Astrocyte (in vitro differentiated cells and primary cell): ENCODE measurements around the gene SPPL3. TPM values are rescaled to one million over a fixed set of nuclear protein-coding genes. Genes with fewer than 3 reads are reported as not detected.

Experiments used
- DNase-seq: peaks from one replicate; pipeline ENCODE4 v3.0.0-alpha.2; 2010; ENCODE audit warnings: low read depth
- FAIRE-seq: peaks from 2 replicates; lab custom pipeline; 2011; peaks lifted over from hg19 to GRCh38; lab: Jason Lieb, UNC
- H2AFZ ChIP-seq: 2 replicates; pipeline ENCODE4 v1.6.0; 2012; ENCODE audit warnings: low read depth, low read length, inconsistent platforms
- H3K27ac ChIP-seq: 2 replicates; pipeline ENCODE4 v1.5.1; 2011; ENCODE audit warnings: low read depth, low read length, inconsistent platforms
- H3K27me3 ChIP-seq: 2 replicates; pipeline ENCODE4 v1.6.0; 2011; ENCODE audit warnings: low read length, inconsistent platforms; ENCODE audit not compliant: insufficient read depth
- H3K36me3 ChIP-seq: 2 replicates; pipeline ENCODE4 v1.5.1; 2011; ENCODE audit warnings: low read length, inconsistent platforms; ENCODE audit not compliant: insufficient read depth
- H3K4me1 ChIP-seq: 2 replicates; pipeline ENCODE4 v1.5.1; 2011; ENCODE audit warnings: low read length, inconsistent platforms; ENCODE audit not compliant: insufficient read depth
- H3K4me2 ChIP-seq: 2 replicates; pipeline ENCODE4 v1.6.0; 2012; ENCODE audit warnings: low read length, inconsistent platforms
- H3K4me3 ChIP-seq: 2 replicates; pipeline ENCODE4 v1.5.1; 2011; ENCODE audit warnings: low read depth, mild to moderate bottlenecking, low read length, inconsistent platforms; ENCODE audit not compliant: insufficient read depth
- H3K79me2 ChIP-seq: 2 replicates; pipeline ENCODE4 v1.6.0; 2012; ENCODE audit warnings: mild to moderate bottlenecking, low read length, inconsistent platforms; ENCODE audit not compliant: insufficient read depth
- H3K9ac ChIP-seq: 2 replicates; pipeline ENCODE4 v1.6.0; 2012; ENCODE audit warnings: mild to moderate bottlenecking, low read length, inconsistent platforms
- H3K9me3 ChIP-seq: 2 replicates; pipeline ENCODE4 v1.5.1; 2012; ENCODE audit warnings: low read depth, mild to moderate bottlenecking, low read length, inconsistent platforms; ENCODE audit not compliant: insufficient read depth
- H4K20me1 ChIP-seq: 2 replicates; pipeline ENCODE4 v1.6.0; 2012; ENCODE audit warnings: low read length, inconsistent platforms; ENCODE audit not compliant: insufficient read depth
- H3K27ac Mint-ChIP-seq: one replicate; pipeline ENCODE4 v1.8.0; 2021; ENCODE audit warnings: mild to moderate bottlenecking, mixed read lengths; ENCODE audit not compliant: unreplicated experiment
- H3K27me3 Mint-ChIP-seq: one replicate; pipeline ENCODE4 v1.8.0; 2021; ENCODE audit warnings: low read depth, mixed read lengths; ENCODE audit not compliant: unreplicated experiment
- H3K36me3 Mint-ChIP-seq: one replicate; pipeline ENCODE4 v1.8.0; 2021; ENCODE audit warnings: low read depth, mixed read lengths; ENCODE audit not compliant: unreplicated experiment
- H3K4me1 Mint-ChIP-seq: one replicate; pipeline ENCODE4 v1.8.0; 2021; ENCODE audit warnings: low read depth, mixed read lengths; ENCODE audit not compliant: unreplicated experiment
- H3K4me3 Mint-ChIP-seq: one replicate; pipeline ENCODE4 v1.8.0; 2021; ENCODE audit warnings: mild to moderate bottlenecking, moderate library complexity, mixed read lengths; ENCODE audit not compliant: unreplicated experiment
- H3K9me3 Mint-ChIP-seq: one replicate; pipeline ENCODE4 v1.8.0; 2021; ENCODE audit warnings: mild to moderate bottlenecking, mixed read lengths; ENCODE audit not compliant: unreplicated experiment
- EZH2 ChIP-seq: IDR thresholded peaks from 2 replicates; pipeline ENCODE4 v1.6.1; 2012; ENCODE audit warnings: mild to moderate bottlenecking, low read length, inconsistent platforms; ENCODE audit not compliant: insufficient read depth
- total RNA-seq: library from RNA; stranded (reverse); gene quantifications from 2 replicates; pipeline ENCODE4 v1.2.1, GENCODE V29; 2021
- TF ChIP-seq, protein P1 (sequence below): IDR thresholded peaks from 2 replicates; pipeline ENCODE4 v1.5.1; 2011; ENCODE audit warnings: low read depth, mild to moderate bottlenecking, inconsistent platforms, low read length, moderate library complexity; ENCODE audit not compliant: insufficient read depth

SPPL3 gene
- total RNA-seq, 1 donor from 2014 or later, result 48.3 TPM

DNA sequence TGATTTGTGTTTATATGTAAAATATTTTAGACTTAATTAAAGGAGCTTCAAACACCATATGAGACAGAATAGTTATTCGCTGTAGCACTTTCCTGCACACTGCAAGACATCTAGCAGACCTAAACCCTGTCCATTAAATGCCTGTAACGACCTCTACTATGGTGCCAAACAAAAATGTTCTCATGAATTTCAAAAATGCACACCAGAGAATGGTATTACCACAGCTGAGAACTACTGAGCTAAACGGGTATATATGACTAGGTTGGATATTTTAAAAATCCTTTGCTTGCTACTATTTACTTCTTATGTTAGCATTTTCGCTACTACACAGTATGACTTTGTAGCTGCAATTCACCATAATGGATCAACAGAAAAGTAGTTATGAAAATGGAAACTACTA is 34.8 kb downstream of the SPPL3 start:
- no peak overlapping the region for H3K4me3 Mint-ChIP-seq
- no peaks in the 10 kb centered on the region for H3K27me3 Mint-ChIP-seq
- H3K4me2 ChIP-seq, result no peak overlapping the region
- no peak overlapping the region for H3K9ac ChIP-seq
- H3K4me1 Mint-ChIP-seq, result no peaks in the 10 kb centered on the region
- H3K27ac ChIP-seq, result no peak overlapping the region
- no peak overlapping the region for H3K27ac Mint-ChIP-seq
- no peaks in the 10 kb centered on the region for H3K27me3 ChIP-seq
- H4K20me1 ChIP-seq, result peaks cover 53% of the 10 kb centered on the region
- FAIRE-seq (no peak), DNase-seq (no peak)
- no peak for TF ChIP-seq EZH2
- TF ChIP-seq, protein P1, sequence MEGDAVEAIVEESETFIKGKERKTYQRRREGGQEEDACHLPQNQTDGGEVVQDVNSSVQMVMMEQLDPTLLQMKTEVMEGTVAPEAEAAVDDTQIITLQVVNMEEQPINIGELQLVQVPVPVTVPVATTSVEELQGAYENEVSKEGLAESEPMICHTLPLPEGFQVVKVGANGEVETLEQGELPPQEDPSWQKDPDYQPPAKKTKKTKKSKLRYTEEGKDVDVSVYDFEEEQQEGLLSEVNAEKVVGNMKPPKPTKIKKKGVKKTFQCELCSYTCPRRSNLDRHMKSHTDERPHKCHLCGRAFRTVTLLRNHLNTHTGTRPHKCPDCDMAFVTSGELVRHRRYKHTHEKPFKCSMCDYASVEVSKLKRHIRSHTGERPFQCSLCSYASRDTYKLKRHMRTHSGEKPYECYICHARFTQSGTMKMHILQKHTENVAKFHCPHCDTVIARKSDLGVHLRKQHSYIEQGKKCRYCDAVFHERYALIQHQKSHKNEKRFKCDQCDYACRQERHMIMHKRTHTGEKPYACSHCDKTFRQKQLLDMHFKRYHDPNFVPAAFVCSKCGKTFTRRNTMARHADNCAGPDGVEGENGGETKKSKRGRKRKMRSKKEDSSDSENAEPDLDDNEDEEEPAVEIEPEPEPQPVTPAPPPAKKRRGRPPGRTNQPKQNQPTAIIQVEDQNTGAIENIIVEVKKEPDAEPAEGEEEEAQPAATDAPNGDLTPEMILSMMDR, result no peak
- H3K79me2 ChIP-seq, result peaks cover 43% of the 10 kb centered on the region
- H3K9me3 ChIP-seq, result no peaks in the 10 kb centered on the region
- no peak overlapping the region for H2AFZ ChIP-seq
- no peak overlapping the region for H3K4me3 ChIP-seq
- no peaks in the 10 kb centered on the region for H3K36me3 ChIP-seq
- no peaks in the 10 kb centered on the region for H3K36me3 Mint-ChIP-seq
- peaks cover 2% of the 10 kb centered on the region for H3K9me3 Mint-ChIP-seq
- no peaks in the 10 kb centered on the region for H3K4me1 ChIP-seq

DNA sequence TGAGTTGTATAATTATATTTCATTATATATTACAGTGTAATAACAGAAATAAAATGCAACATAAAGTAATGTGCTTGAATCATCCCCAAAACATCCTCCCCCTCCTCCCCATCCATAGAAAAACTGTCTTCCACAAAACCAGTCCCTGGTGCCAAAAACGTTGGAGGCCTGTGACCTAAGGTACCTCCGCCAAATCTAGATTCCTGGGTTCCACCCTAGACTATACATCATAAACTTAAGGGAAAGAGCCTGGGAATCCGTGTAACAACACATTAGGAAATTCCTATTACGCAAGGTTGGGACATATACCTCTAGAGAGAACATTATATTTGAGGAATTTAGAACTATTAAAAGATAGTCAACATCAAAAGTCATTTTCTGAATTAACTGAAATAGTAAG is 38.0 kb downstream of the SPPL3 start:
- peaks cover 6% of the 10 kb centered on the region for H3K4me1 Mint-ChIP-seq
- H3K4me3 ChIP-seq, result no peak overlapping the region
- DNase-seq (no peak), FAIRE-seq (no peak)
- peaks cover 41% of the 10 kb centered on the region for H3K79me2 ChIP-seq
- H3K9ac ChIP-seq, result no peak overlapping the region
- no peak overlapping the region for H2AFZ ChIP-seq
- H3K27me3 ChIP-seq, result no peaks in the 10 kb centered on the region
- H3K27me3 Mint-ChIP-seq, result no peaks in the 10 kb centered on the region
- H4K20me1 ChIP-seq, result peaks cover 54% of the 10 kb centered on the region
- no peak overlapping the region for H3K27ac Mint-ChIP-seq
- no peaks in the 10 kb centered on the region for H3K9me3 ChIP-seq
- H3K4me3 Mint-ChIP-seq, result no peak overlapping the region
- TF ChIP-seq, protein P1, result no peak
- no peak for TF ChIP-seq EZH2
- H3K9me3 Mint-ChIP-seq, result peaks cover 2% of the 10 kb centered on the region
- H3K4me1 ChIP-seq, result no peaks in the 10 kb centered on the region
- H3K4me2 ChIP-seq, result no peak overlapping the region
- H3K27ac ChIP-seq, result no peak overlapping the region
- H3K36me3 ChIP-seq, result no peaks in the 10 kb centered on the region
- H3K36me3 Mint-ChIP-seq, result no peaks in the 10 kb centered on the region

DNA sequence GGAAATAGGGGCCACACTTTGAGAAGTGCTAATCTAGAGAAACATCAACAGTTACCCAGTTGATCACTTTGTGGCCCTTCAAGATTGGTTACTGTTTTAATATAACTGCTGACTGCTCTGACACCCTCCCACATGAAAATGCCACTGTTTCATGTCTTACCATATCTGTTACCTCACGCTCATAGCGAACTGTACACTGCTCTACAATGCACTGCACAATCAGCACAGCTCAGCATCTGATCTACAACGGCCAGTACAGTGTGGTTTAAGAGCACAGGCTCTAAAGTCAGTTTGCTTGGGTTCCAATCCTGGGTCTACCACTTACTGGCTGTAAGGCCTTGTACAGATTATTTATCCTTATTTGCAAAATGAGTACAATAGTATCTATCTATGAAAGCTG is 39.1 kb downstream of the SPPL3 start:
- H3K9ac ChIP-seq, result no peak overlapping the region
- no peaks in the 10 kb centered on the region for H3K4me1 ChIP-seq
- H3K27me3 ChIP-seq, result no peaks in the 10 kb centered on the region
- H3K4me2 ChIP-seq, result no peak overlapping the region
- no peaks in the 10 kb centered on the region for H3K36me3 Mint-ChIP-seq
- H3K4me1 Mint-ChIP-seq, result peaks cover 7% of the 10 kb centered on the region
- FAIRE-seq, result no peak
- no peaks in the 10 kb centered on the region for H3K9me3 ChIP-seq
- no peak overlapping the region for H3K27ac Mint-ChIP-seq
- no peak overlapping the region for H3K4me3 ChIP-seq
- DNase-seq, result no peak
- peaks cover 2% of the 10 kb centered on the region for H3K9me3 Mint-ChIP-seq
- peaks cover 48% of the 10 kb centered on the region for H3K79me2 ChIP-seq
- peaks cover 56% of the 10 kb centered on the region for H4K20me1 ChIP-seq
- no peak overlapping the region for H3K27ac ChIP-seq
- H3K4me3 Mint-ChIP-seq, result no peak overlapping the region
- H2AFZ ChIP-seq, result no peak overlapping the region
- H3K36me3 ChIP-seq, result no peaks in the 10 kb centered on the region
- no peaks in the 10 kb centered on the region for H3K27me3 Mint-ChIP-seq
- no peak for TF ChIP-seq EZH2
- TF ChIP-seq, protein P1, result no peak
